ENCODE results near the gene GRID2.
"Not testable (repeated sequence)": the region's sequence is repeated elsewhere in the genome, so short reads cannot be mapped to it uniquely, and the experiment has no call there.

GRID2 gene

GRCh38 chr4:92444143-92444843 lies 140.5 kb downstream of the GRID2 start:
- DNase-seq = not testable (repeated sequence)

GRCh38 chr4:92445127-92445526 lies 141.4 kb downstream of the GRID2 start:
- no peak for DNase-seq

GRCh38 chr4:92447255-92447905 lies 143.6 kb downstream of the GRID2 start:
- no peak for DNase-seq

- not testable (repeated sequence) for DNase-seq
These were observed 144.4 kb downstream of the GRID2 start for GRCh38 chr4:92448176-92448575.

- DNase-seq = no peak
These were observed 146.9 kb downstream of the GRID2 start for GRCh38 chr4:92450694-92451093.

- no peak for DNase-seq
These were observed 148.0 kb downstream of the GRID2 start for GRCh38 chr4:92451782-92452181.

- not testable (repeated sequence) for DNase-seq
These were observed 148.6 kb downstream of the GRID2 start for GRCh38 chr4:92452383-92452782.

- no peak for DNase-seq
These were observed 151.6 kb downstream of the GRID2 start for GRCh38 chr4:92455329-92455839.

GRCh38 chr4:92455951-92456350 lies 152.2 kb downstream of the GRID2 start:
- DNase-seq = no peak

GRCh38 chr4:92461732-92462131 lies 158.0 kb downstream of the GRID2 start:
- DNase-seq = no peak

- DNase-seq = no peak
These were observed 173.5 kb downstream of the GRID2 start for GRCh38 chr4:92477298-92477697.

- no peak for DNase-seq
These were observed 179.6 kb downstream of the GRID2 start for GRCh38 chr4:92483341-92483740.

- no peak for DNase-seq
These were observed 184.7 kb downstream of the GRID2 start for GRCh38 chr4:92488496-92488895.

GRCh38 chr4:92497141-92497540 lies 193.4 kb downstream of the GRID2 start:
- DNase-seq = no peak

GRCh38 chr4:92501456-92501855 lies 197.7 kb downstream of the GRID2 start:
- DNase-seq = no peak

GRCh38 chr4:92506933-92507332 lies 203.2 kb downstream of the GRID2 start:
- DNase-seq = no peak

GRCh38 chr4:92514627-92515026 lies 210.9 kb downstream of the GRID2 start:
- DNase-seq = no peak

- DNase-seq = no peak
These were observed 212.7 kb downstream of the GRID2 start for GRCh38 chr4:92516450-92516849.

GRCh38 chr4:92519727-92520126 lies 216.0 kb downstream of the GRID2 start:
- DNase-seq = no peak

GRCh38 chr4:92520563-92520962 lies 216.8 kb downstream of the GRID2 start:
- DNase-seq = no peak

GRCh38 chr4:92521941-92522340 lies 218.2 kb downstream of the GRID2 start:
- DNase-seq = no peak

- no peak for DNase-seq
These were observed 218.6 kb downstream of the GRID2 start for GRCh38 chr4:92522356-92522755.

GRCh38 chr4:92524131-92524530 lies 220.4 kb downstream of the GRID2 start:
- DNase-seq = no peak

- no peak for DNase-seq
These were observed 224.8 kb downstream of the GRID2 start for GRCh38 chr4:92528541-92528940.

GRCh38 chr4:92529510-92529909 lies 225.7 kb downstream of the GRID2 start:
- DNase-seq = no peak

Data from stimulated activated CD4-positive, alpha-beta T cell treated with anti-CD3 and anti-CD28 coated beads, Interleukin-15, amount 100 ng/mL, for 24 hours (primary cell).